Astrocyte (in vitro differentiated cells and primary cell): ENCODE results near the gene OPRD1.

ENCODE experiments used
- EZH2 ChIP-seq: IDR thresholded peaks from 2 replicates; pipeline ENCODE4 v1.6.1; 2012; ENCODE audit warnings: mild to moderate bottlenecking, low read length, inconsistent platforms; ENCODE audit not compliant: insufficient read depth
- TF ChIP-seq, protein P1 (sequence below): IDR thresholded peaks from 2 replicates; pipeline ENCODE4 v1.5.1; 2011; ENCODE audit warnings: low read depth, mild to moderate bottlenecking, inconsistent platforms, low read length, moderate library complexity; ENCODE audit not compliant: insufficient read depth

DNA sequence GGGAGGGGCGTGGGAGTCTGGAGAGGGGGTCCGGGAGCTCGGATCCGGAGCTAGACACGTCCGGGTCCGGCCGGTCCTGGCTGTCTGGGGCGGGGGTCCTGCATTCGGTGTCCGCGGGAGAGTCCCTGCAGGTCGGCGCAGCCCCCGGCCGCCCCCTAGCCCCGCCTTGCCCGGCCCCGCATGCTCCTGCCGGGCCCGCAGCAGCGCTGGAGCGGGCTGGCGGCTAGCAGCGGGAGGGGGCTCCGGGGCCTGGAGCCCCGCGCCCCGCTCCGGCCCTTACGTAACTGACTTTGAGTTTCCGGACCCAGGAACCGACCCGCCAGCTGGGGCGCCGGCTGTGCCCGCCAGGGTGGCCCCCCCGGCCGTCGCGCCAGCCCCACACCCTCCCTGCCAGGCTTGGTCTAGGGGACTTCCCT is 75.5 kb downstream of the OPRD1 start:
- TF ChIP-seq, protein P1, sequence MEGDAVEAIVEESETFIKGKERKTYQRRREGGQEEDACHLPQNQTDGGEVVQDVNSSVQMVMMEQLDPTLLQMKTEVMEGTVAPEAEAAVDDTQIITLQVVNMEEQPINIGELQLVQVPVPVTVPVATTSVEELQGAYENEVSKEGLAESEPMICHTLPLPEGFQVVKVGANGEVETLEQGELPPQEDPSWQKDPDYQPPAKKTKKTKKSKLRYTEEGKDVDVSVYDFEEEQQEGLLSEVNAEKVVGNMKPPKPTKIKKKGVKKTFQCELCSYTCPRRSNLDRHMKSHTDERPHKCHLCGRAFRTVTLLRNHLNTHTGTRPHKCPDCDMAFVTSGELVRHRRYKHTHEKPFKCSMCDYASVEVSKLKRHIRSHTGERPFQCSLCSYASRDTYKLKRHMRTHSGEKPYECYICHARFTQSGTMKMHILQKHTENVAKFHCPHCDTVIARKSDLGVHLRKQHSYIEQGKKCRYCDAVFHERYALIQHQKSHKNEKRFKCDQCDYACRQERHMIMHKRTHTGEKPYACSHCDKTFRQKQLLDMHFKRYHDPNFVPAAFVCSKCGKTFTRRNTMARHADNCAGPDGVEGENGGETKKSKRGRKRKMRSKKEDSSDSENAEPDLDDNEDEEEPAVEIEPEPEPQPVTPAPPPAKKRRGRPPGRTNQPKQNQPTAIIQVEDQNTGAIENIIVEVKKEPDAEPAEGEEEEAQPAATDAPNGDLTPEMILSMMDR: no peak
- TF ChIP-seq EZH2: peak; percentile 51
